ENCODE results near the gene MYOM1. TPM values are rescaled to one million over a fixed set of nuclear protein-coding genes. Genes with fewer than 3 reads are reported as not detected.

MYOM1 gene
- total RNA-seq, 2 experiments from 2014 or later: 0.74 to 1.5 TPM

- intact Hi-C loops (cut with DNase I, micrococcal nuclease): loop anchor here in 1 of 2 experiments (5.0 kb wide), 1 partner anchor 60 kb away; no protein-coding TSS in a partner anchor
Measured at GRCh38 chr18:3162181-3162580, 57.6 kb downstream of the MYOM1 start.

GRCh38 chr18:3159830-3160229 is 59.9 kb downstream of the MYOM1 start:
- ChIA-PET CTCF (no interaction called here), POLR2A (no interaction called here)
- H3K9me3 Mint-ChIP-seq: no peaks in the 10 kb centered on the region
- Histone ChIP-seq H3K4me3 (ENCODE audit: low read length) (no peak overlapping the region), H3K36me3 (ENCODE audit: insufficient read depth, low read length) (no peaks in the 10 kb centered on the region), H3K27ac (ENCODE audit: low read depth in 1 of 2, low read length in 2 of 2) (no peak overlapping the region), H3K9me3 (ENCODE audit: control insufficient read depth in 1 of 2, insufficient read depth in 1 of 2, low read length in 2 of 2) (no peaks in the 10 kb centered on the region), H3K4me1 (ENCODE audit: insufficient read depth, low read length) (no peaks in the 10 kb centered on the region), H3K27me3 (ENCODE audit: control insufficient read depth in 1 of 2, insufficient read depth in 2 of 2, low read length in 2 of 2) (no peaks in the 10 kb centered on the region)
- ATAC-seq (ENCODE audit: poor library complexity) (no peak), DNase-seq (no peak)
- H3K4me1 Mint-ChIP-seq (ENCODE audit: low read depth): no peaks in the 10 kb centered on the region
- no peak overlapping the region for H3K27ac Mint-ChIP-seq
- no peaks in the 10 kb centered on the region for H3K36me3 Mint-ChIP-seq (ENCODE audit: low read depth)
- H3K4me3 Mint-ChIP-seq: no peak overlapping the region
- intact Hi-C loops (cut with DNase I, micrococcal nuclease): loop anchor here in 1 of 2 experiments (5.0 kb wide), 1 partner anchor 62 kb away; no protein-coding TSS in a partner anchor
- TF ChIP-seq CTCF (IDR thresholded peaks at IDR 0.05): no peak
- H3K27me3 Mint-ChIP-seq: no peaks in the 10 kb centered on the region

More at GRCh38 chr18:3162181-3162580, 57.6 kb downstream of the MYOM1 start:
- Histone ChIP-seq H3K4me3 (ENCODE audit: low read length) (no peak overlapping the region), H3K4me1 (ENCODE audit: insufficient read depth, low read length) (no peaks in the 10 kb centered on the region), H3K9me3 (ENCODE audit: control insufficient read depth in 1 of 2, insufficient read depth in 1 of 2, low read length in 2 of 2) (no peaks in the 10 kb centered on the region), H3K36me3 (ENCODE audit: insufficient read depth, low read length) (no peaks in the 10 kb centered on the region), H3K27ac (ENCODE audit: low read depth in 1 of 2, low read length in 2 of 2) (no peak overlapping the region), H3K27me3 (ENCODE audit: control insufficient read depth in 1 of 2, insufficient read depth in 2 of 2, low read length in 2 of 2) (no peaks in the 10 kb centered on the region)
- Mint-ChIP-seq H3K27me3 (no peaks in the 10 kb centered on the region), H3K4me1 (ENCODE audit: low read depth) (no peaks in the 10 kb centered on the region), H3K9me3 (no peaks in the 10 kb centered on the region), H3K27ac (no peak overlapping the region), H3K4me3 (no peak overlapping the region), H3K36me3 (ENCODE audit: low read depth) (no peaks in the 10 kb centered on the region)
- DNase-seq (no peak), ATAC-seq (ENCODE audit: poor library complexity) (no peak)
- no peak for TF ChIP-seq CTCF (IDR thresholded peaks at IDR 0.05)
- ChIA-PET POLR2A (no interaction called here), CTCF (interaction anchor here (1.2 kb wide), 1 partner anchor 11 kb away, joined by 3 read pairs; no protein-coding TSS in a partner anchor)

DNA sequence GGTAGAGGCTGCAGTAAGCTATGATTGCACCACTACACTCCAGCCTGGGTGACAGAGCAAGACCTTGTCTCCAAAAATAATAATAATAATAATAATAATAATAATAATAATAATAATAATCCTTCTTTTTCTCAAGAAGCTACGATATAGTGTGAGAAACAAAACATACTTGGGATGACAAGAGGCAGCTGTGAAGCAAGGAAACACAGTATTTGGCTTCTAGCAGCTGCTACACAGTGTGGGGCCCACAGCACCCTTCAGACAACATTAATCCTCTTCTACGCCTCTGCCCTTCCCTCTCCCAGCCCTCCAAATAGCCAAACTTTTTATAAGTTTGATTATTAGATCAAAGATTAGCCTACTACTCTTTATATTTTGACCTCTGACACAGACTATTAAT is 62.2 kb downstream of the MYOM1 start:
- DNase-seq (no peak), ATAC-seq (ENCODE audit: poor library complexity) (no peak)
- no peak for TF ChIP-seq CTCF (IDR thresholded peaks at IDR 0.05)
- Histone ChIP-seq H3K27me3 (ENCODE audit: control insufficient read depth in 1 of 2, insufficient read depth in 2 of 2, low read length in 2 of 2) (no peaks in the 10 kb centered on the region), H3K36me3 (ENCODE audit: insufficient read depth, low read length) (no peaks in the 10 kb centered on the region), H3K9me3 (ENCODE audit: control insufficient read depth in 1 of 2, insufficient read depth in 1 of 2, low read length in 2 of 2) (no peaks in the 10 kb centered on the region), H3K4me3 (ENCODE audit: low read length) (no peak overlapping the region), H3K4me1 (ENCODE audit: insufficient read depth, low read length) (no peaks in the 10 kb centered on the region), H3K27ac (ENCODE audit: low read depth in 1 of 2, low read length in 2 of 2) (no peak overlapping the region)
- ChIA-PET CTCF (interaction anchor here (1.9 kb wide), 1 partner anchor 88 kb away, joined by 6 read pairs; no protein-coding TSS in a partner anchor), POLR2A (no interaction called here)
- intact Hi-C loops (cut with DNase I, micrococcal nuclease): no loop called here
- H3K27me3 Mint-ChIP-seq: no peaks in the 10 kb centered on the region
- no peaks in the 10 kb centered on the region for H3K9me3 Mint-ChIP-seq
- H3K4me3 Mint-ChIP-seq: no peak overlapping the region
- H3K27ac Mint-ChIP-seq: no peak overlapping the region
- H3K36me3 Mint-ChIP-seq (ENCODE audit: low read depth): no peaks in the 10 kb centered on the region
- no peaks in the 10 kb centered on the region for H3K4me1 Mint-ChIP-seq (ENCODE audit: low read depth)

All from CD4-positive, alpha-beta T cell (primary cell).